ENCODE results near the gene LGR6.
"Not testable (repeated sequence)": the region's sequence is repeated elsewhere in the genome, so short reads cannot be mapped to it uniquely, and the experiment has no call there.

LGR6 gene

GRCh38 chr1:202259705-202260104, 66.1 kb downstream of the LGR6 start:
- H3K27ac Mint-ChIP-seq: no peak overlapping the region
- H3K4me1 Mint-ChIP-seq: no peaks in the 10 kb centered on the region
- no peaks in the 10 kb centered on the region for H3K36me3 Mint-ChIP-seq
- peaks cover 38% of the 10 kb centered on the region for H3K27me3 Mint-ChIP-seq
- no peak for ATAC-seq
- H3K9me3 Mint-ChIP-seq: peaks cover 4% of the 10 kb centered on the region
- H3K4me3 Mint-ChIP-seq: no peak overlapping the region

- ATAC-seq, H3K4me3 Mint-ChIP-seq, H3K27ac Mint-ChIP-seq, H3K4me1 Mint-ChIP-seq, H3K36me3 Mint-ChIP-seq, H3K9me3 Mint-ChIP-seq: not testable (repeated sequence)
- H3K27me3 Mint-ChIP-seq: peaks cover 51% of the 10 kb centered on the region
These were observed 67.8 kb downstream of the LGR6 start for GRCh38 chr1:202261209-202261958.

- Mint-ChIP-seq H3K4me1 (no peaks in the 10 kb centered on the region), H3K9me3 (peaks cover 4% of the 10 kb centered on the region), H3K27ac (no peak overlapping the region), H3K36me3 (no peaks in the 10 kb centered on the region), H3K4me3 (no peak overlapping the region), H3K27me3 (peaks cover 59% of the 10 kb centered on the region)
- no peak for ATAC-seq
These were observed 70.0 kb downstream of the LGR6 start for GRCh38 chr1:202263628-202264027.

- H3K4me3 Mint-ChIP-seq: no peak overlapping the region
- ATAC-seq: no peak
- H3K4me1 Mint-ChIP-seq: no peaks in the 10 kb centered on the region
- H3K27me3 Mint-ChIP-seq: peaks cover 58% of the 10 kb centered on the region
- H3K27ac Mint-ChIP-seq: no peak overlapping the region
- no peaks in the 10 kb centered on the region for H3K36me3 Mint-ChIP-seq
- H3K9me3 Mint-ChIP-seq: peaks cover 4% of the 10 kb centered on the region
These were observed 70.7 kb downstream of the LGR6 start for GRCh38 chr1:202264300-202264699.

- Mint-ChIP-seq H3K27ac (no peak overlapping the region), H3K4me1 (no peaks in the 10 kb centered on the region), H3K27me3 (peaks cover 54% of the 10 kb centered on the region), H3K36me3 (no peaks in the 10 kb centered on the region), H3K4me3 (no peak overlapping the region), H3K9me3 (peaks cover 4% of the 10 kb centered on the region)
- ATAC-seq: no peak
These were observed 71.1 kb downstream of the LGR6 start for GRCh38 chr1:202264726-202265125.

GRCh38 chr1:202266061-202266765, 72.6 kb downstream of the LGR6 start:
- Mint-ChIP-seq H3K27ac (no peak overlapping the region), H3K36me3 (no peaks in the 10 kb centered on the region), H3K27me3 (peaks cover 61% of the 10 kb centered on the region), H3K9me3 (peaks cover 4% of the 10 kb centered on the region), H3K4me1 (no peaks in the 10 kb centered on the region), H3K4me3 (no peak overlapping the region)
- no peak for ATAC-seq

GRCh38 chr1:202268032-202268431, 74.4 kb downstream of the LGR6 start:
- Mint-ChIP-seq H3K4me3 (no peak overlapping the region), H3K27me3 (peaks cover 64% of the 10 kb centered on the region), H3K27ac (no peak overlapping the region), H3K36me3 (no peaks in the 10 kb centered on the region), H3K4me1 (no peaks in the 10 kb centered on the region), H3K9me3 (no peaks in the 10 kb centered on the region)
- ATAC-seq: no peak

GRCh38 chr1:202268817-202269216, 75.2 kb downstream of the LGR6 start:
- H3K27me3 Mint-ChIP-seq: peaks cover 62% of the 10 kb centered on the region
- no peaks in the 10 kb centered on the region for H3K9me3 Mint-ChIP-seq
- no peak overlapping the region for H3K27ac Mint-ChIP-seq
- H3K4me3 Mint-ChIP-seq: no peak overlapping the region
- no peaks in the 10 kb centered on the region for H3K4me1 Mint-ChIP-seq
- no peaks in the 10 kb centered on the region for H3K36me3 Mint-ChIP-seq
- no peak for ATAC-seq

GRCh38 chr1:202270871-202271326, 77.3 kb downstream of the LGR6 start:
- Mint-ChIP-seq H3K36me3 (no peaks in the 10 kb centered on the region), H3K9me3 (no peaks in the 10 kb centered on the region), H3K27ac (no peak overlapping the region), H3K4me3 (no peak overlapping the region), H3K27me3 (peaks cover 45% of the 10 kb centered on the region), H3K4me1 (no peaks in the 10 kb centered on the region)
- no peak for ATAC-seq

GRCh38 chr1:202272103-202272845, 78.7 kb downstream of the LGR6 start:
- Mint-ChIP-seq H3K36me3 (no peaks in the 10 kb centered on the region), H3K4me3 (no peak overlapping the region), H3K27ac (no peak overlapping the region), H3K4me1 (no peaks in the 10 kb centered on the region), H3K27me3 (peaks cover 32% of the 10 kb centered on the region), H3K9me3 (no peaks in the 10 kb centered on the region)
- no peak for ATAC-seq

GRCh38 chr1:202274611-202275010, 81.0 kb downstream of the LGR6 start:
- Mint-ChIP-seq H3K9me3 (no peaks in the 10 kb centered on the region), H3K27me3 (peaks cover 44% of the 10 kb centered on the region), H3K4me1 (no peaks in the 10 kb centered on the region), H3K4me3 (no peak overlapping the region), H3K27ac (no peak overlapping the region), H3K36me3 (no peaks in the 10 kb centered on the region)
- ATAC-seq: no peak

GRCh38 chr1:202275061-202275770, 81.6 kb downstream of the LGR6 start:
- Mint-ChIP-seq H3K36me3 (no peaks in the 10 kb centered on the region), H3K9me3 (no peaks in the 10 kb centered on the region), H3K27me3 (peaks cover 44% of the 10 kb centered on the region), H3K4me1 (no peaks in the 10 kb centered on the region), H3K4me3 (no peak overlapping the region), H3K27ac (no peak overlapping the region)
- no peak for ATAC-seq

GRCh38 chr1:202276081-202276715, 82.6 kb downstream of the LGR6 start:
- Mint-ChIP-seq H3K27me3 (peaks cover 34% of the 10 kb centered on the region), H3K4me1 (no peaks in the 10 kb centered on the region), H3K36me3 (no peaks in the 10 kb centered on the region), H3K9me3 (no peaks in the 10 kb centered on the region), H3K4me3 (no peak overlapping the region), H3K27ac (no peak overlapping the region)
- no peak for ATAC-seq

- Mint-ChIP-seq H3K27me3 (peaks cover 30% of the 10 kb centered on the region), H3K36me3 (no peaks in the 10 kb centered on the region), H3K9me3 (no peaks in the 10 kb centered on the region), H3K4me3 (no peak overlapping the region), H3K27ac (no peak overlapping the region), H3K4me1 (no peaks in the 10 kb centered on the region)
- ATAC-seq: no peak
These were observed 83.3 kb downstream of the LGR6 start for GRCh38 chr1:202276920-202277319.

GRCh38 chr1:202278751-202279150, 85.2 kb downstream of the LGR6 start:
- Mint-ChIP-seq H3K27ac (no peak overlapping the region), H3K27me3 (peaks cover 16% of the 10 kb centered on the region), H3K9me3 (no peaks in the 10 kb centered on the region), H3K4me1 (no peaks in the 10 kb centered on the region), H3K4me3 (no peak overlapping the region), H3K36me3 (no peaks in the 10 kb centered on the region)
- no peak for ATAC-seq

Measured in stimulated activated memory B cell treated with anti-CD40 and anti-IgM and Interleukin-4, amounts not matched to agents 10 μg/mL and 1 μg/mL and 100 μg/mL, for 72 hours (primary cell).